ENCODE measurements around the gene SREK1IP1.

SREK1IP1 gene

DNA sequence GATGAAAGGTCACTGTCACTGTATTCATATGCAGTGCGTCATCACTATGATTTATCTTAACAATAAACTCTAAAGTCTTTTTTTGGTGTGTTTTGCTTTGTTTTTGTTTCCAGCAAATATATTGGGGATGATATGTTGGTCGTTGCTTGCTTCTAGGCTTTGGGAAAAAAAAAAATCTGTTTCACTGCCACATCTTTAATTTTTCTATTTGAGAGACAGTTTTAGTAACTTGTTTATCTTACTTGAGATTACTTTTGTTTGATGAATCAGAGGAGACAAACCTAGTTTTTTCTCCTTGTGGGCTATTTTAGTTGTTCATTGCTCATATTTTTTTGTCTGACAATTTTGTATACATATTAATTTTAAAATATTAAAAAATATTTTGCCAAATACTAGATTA lies 19.7 kb upstream of the SREK1IP1 start:
- Histone ChIP-seq H3K14ac (ENCODE audit: low read length) (no peak overlapping the region), H3K4me2 (ENCODE audit: insufficient read depth, low read length, poor library complexity, severe bottlenecking) (no peak overlapping the region), H2BK15ac (ENCODE audit: low read length) (no peak overlapping the region), H3K27ac (replicated peaks; ENCODE audit: low read length) (no peak overlapping the region), H3K18ac (ENCODE audit: low read length) (no peak overlapping the region), H2AK5ac (ENCODE audit: low read depth, low read length) (no peak overlapping the region), H3K9ac (ENCODE audit: low read depth, low read length, poor library complexity) (no peak overlapping the region), H4K8ac (ENCODE audit: low read depth, low read length) (no peak overlapping the region), H4K91ac (ENCODE audit: low read depth, low read length, poor library complexity) (no peak overlapping the region), H2BK12ac (ENCODE audit: low read length) (no peak overlapping the region), H3K27me3 (ENCODE audit: control insufficient read depth in 3 of 3, insufficient read depth in 3 of 3, low read depth in 1 of 3, low read length in 3 of 3) (no peaks in the 10 kb centered on the region), H2BK5ac (ENCODE audit: low read length) (no peak overlapping the region), H3K79me1 (ENCODE audit: low read depth, low read length) (no peaks in the 10 kb centered on the region), H3K4me3 (ENCODE audit: low read length in 2 of 2) (no peak overlapping the region), H3K36me3 (replicated peaks in 1 of 2; ENCODE audit: control insufficient read depth in 2 of 2, insufficient read depth in 2 of 2, low read length in 2 of 2) (peaks cover 4 to 54% of the 10 kb centered on the region in 2 donors), H3K9me3 (replicated peaks in 1 of 2; ENCODE audit: control insufficient read depth in 2 of 2, insufficient read depth in 1 of 2, low read depth in 1 of 2, low read length in 2 of 2) (no peaks in the 10 kb centered on the region), H3K4me1 (ENCODE audit: control insufficient read depth in 2 of 2, insufficient read depth in 1 of 2, low read depth in 1 of 2, low read length in 2 of 2) (peaks cover 0 to 3% of the 10 kb centered on the region in 2 donors), H2AFZ (ENCODE audit: low read length) (no peak overlapping the region), H3K23ac (ENCODE audit: low read depth, low read length, poor library complexity) (no peak overlapping the region), H2BK120ac (ENCODE audit: low read depth, low read length) (no peak overlapping the region), H3K4ac (ENCODE audit: low read length) (no peak overlapping the region)
- no CpG with 5 or more reads among the region's 2 CpGs for WGBS, 2 donors (ENCODE audit: extremely low coverage in 2 of 2, insufficient read length in 2 of 2, insufficient replicate concordance in 1 of 2)
- DNase-seq (ENCODE audit: low spot score): no peak

DNA sequence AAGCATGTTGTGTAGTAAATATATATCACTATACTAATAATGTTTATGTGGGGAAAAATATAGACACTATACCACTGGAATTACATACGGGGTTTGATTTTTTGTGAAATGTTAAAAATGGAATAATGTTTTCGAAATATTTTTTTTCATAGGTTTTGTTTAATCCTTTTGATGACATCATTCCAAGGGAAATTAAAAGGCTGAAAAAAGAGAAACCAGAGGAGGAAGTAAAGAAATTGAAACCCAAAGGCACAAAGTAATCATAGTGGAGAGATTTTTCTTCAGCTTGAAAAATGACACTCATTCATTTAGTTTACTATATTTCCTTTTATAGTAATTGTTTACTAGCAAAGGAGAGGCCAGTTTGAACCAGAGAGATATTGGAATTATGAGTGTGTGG lies 17.9 kb upstream of the SREK1IP1 start:
- Histone ChIP-seq H3K27ac (replicated peaks; ENCODE audit: low read length) (no peak overlapping the region), H3K4me1 (ENCODE audit: control insufficient read depth in 2 of 2, insufficient read depth in 1 of 2, low read depth in 1 of 2, low read length in 2 of 2) (peaks cover 0 to 3% of the 10 kb centered on the region in 2 donors), H2AK5ac (ENCODE audit: low read depth, low read length) (no peak overlapping the region), H3K14ac (ENCODE audit: low read length) (no peak overlapping the region), H4K8ac (ENCODE audit: low read depth, low read length) (no peak overlapping the region), H4K91ac (ENCODE audit: low read depth, low read length, poor library complexity) (no peak overlapping the region), H2BK15ac (ENCODE audit: low read length) (no peak overlapping the region), H3K18ac (ENCODE audit: low read length) (no peak overlapping the region), H2BK120ac (ENCODE audit: low read depth, low read length) (no peak overlapping the region), H2BK12ac (ENCODE audit: low read length) (no peak overlapping the region), H3K4me3 (ENCODE audit: low read length in 2 of 2) (no peak overlapping the region), H2BK5ac (ENCODE audit: low read length) (no peak overlapping the region), H3K9me3 (replicated peaks in 1 of 2; ENCODE audit: control insufficient read depth in 2 of 2, insufficient read depth in 1 of 2, low read depth in 1 of 2, low read length in 2 of 2) (no peaks in the 10 kb centered on the region), H3K36me3 (replicated peaks in 1 of 2; ENCODE audit: control insufficient read depth in 2 of 2, insufficient read depth in 2 of 2, low read length in 2 of 2) (peaks cover 4 to 59% of the 10 kb centered on the region in 2 donors), H3K27me3 (ENCODE audit: control insufficient read depth in 3 of 3, insufficient read depth in 3 of 3, low read depth in 1 of 3, low read length in 3 of 3) (no peaks in the 10 kb centered on the region), H3K4ac (ENCODE audit: low read length) (no peak overlapping the region), H3K23ac (ENCODE audit: low read depth, low read length, poor library complexity) (no peak overlapping the region), H3K79me1 (ENCODE audit: low read depth, low read length) (no peaks in the 10 kb centered on the region), H2AFZ (ENCODE audit: low read length) (no peak overlapping the region), H3K9ac (ENCODE audit: low read depth, low read length, poor library complexity) (no peak overlapping the region), H3K4me2 (ENCODE audit: insufficient read depth, low read length, poor library complexity, severe bottlenecking) (no peak overlapping the region)
- 100% methylated on average over 1 to 2 of the region's 2 CpGs for WGBS, 2 donors (ENCODE audit: extremely low coverage in 2 of 2, insufficient read length in 2 of 2, insufficient replicate concordance in 1 of 2)
- no peak for DNase-seq (ENCODE audit: low spot score)

DNA sequence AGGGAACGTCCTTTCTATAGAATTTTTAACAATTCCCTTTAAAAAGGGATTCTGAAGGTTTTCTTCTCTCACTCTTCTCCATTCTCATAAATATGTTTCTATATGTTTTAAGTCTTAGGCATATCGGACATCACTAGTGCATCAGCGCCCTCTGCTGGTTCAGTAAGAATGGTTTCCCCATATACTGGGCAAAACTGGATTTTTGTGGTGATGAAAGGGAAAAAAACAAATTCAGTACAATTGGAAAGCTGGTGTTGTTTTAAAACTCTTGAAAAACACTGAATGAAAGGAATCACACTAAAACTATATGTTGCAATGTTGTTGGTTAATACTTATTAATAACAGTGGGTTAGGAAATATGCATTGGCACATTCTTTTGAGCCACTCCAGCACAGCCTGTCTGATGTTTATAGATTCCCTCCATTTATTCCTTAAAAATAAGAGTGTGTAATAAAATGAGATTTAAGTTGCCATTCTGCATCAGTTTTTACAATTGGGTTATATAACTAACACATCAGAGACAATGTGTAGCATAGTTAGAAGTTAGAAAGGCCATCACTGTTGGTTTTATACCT lies 16.0 kb upstream of the SREK1IP1 start:
- H2BK12ac ChIP-seq (ENCODE audit: low read length): no peak overlapping the region
- no peak overlapping the region for H4K91ac ChIP-seq (ENCODE audit: low read depth, low read length, poor library complexity)
- no peak overlapping the region for H2AK5ac ChIP-seq (ENCODE audit: low read depth, low read length)
- no CpG with 5 or more reads among the region's 3 CpGs for WGBS, 2 donors (ENCODE audit: extremely low coverage in 2 of 2, insufficient read length in 2 of 2, insufficient replicate concordance in 1 of 2)
- H3K4me3 ChIP-seq (ENCODE audit: low read length in 2 of 2): no peak overlapping the region
- H3K4me2 ChIP-seq (ENCODE audit: insufficient read depth, low read length, poor library complexity, severe bottlenecking): no peak overlapping the region
- no peak overlapping the region for H3K23ac ChIP-seq (ENCODE audit: low read depth, low read length, poor library complexity)
- H3K18ac ChIP-seq (ENCODE audit: low read length): no peak overlapping the region
- no peak overlapping the region for H2BK15ac ChIP-seq (ENCODE audit: low read length)
- peak overlapping the region; percentile 9 for H2AFZ ChIP-seq (ENCODE audit: low read length)
- peaks cover 0 to 3% of the 10 kb centered on the region in 2 donors for H3K4me1 ChIP-seq (ENCODE audit: control insufficient read depth in 2 of 2, insufficient read depth in 1 of 2, low read depth in 1 of 2, low read length in 2 of 2)
- H3K4ac ChIP-seq (ENCODE audit: low read length): no peak overlapping the region
- no peak overlapping the region for H2BK5ac ChIP-seq (ENCODE audit: low read length)
- DNase-seq (ENCODE audit: low spot score): peak; percentile 75
- H3K9me3 ChIP-seq (replicated peaks in 1 of 2; ENCODE audit: control insufficient read depth in 2 of 2, insufficient read depth in 1 of 2, low read depth in 1 of 2, low read length in 2 of 2): no peaks in the 10 kb centered on the region
- no peak overlapping the region for H3K27ac ChIP-seq (replicated peaks; ENCODE audit: low read length)
- H3K36me3 ChIP-seq (replicated peaks in 1 of 2; ENCODE audit: control insufficient read depth in 2 of 2, insufficient read depth in 2 of 2, low read length in 2 of 2): peaks cover 2 to 55% of the 10 kb centered on the region in 2 donors
- H3K9ac ChIP-seq (ENCODE audit: low read depth, low read length, poor library complexity): no peak overlapping the region
- no peaks in the 10 kb centered on the region for H3K79me1 ChIP-seq (ENCODE audit: low read depth, low read length)
- no peak overlapping the region for H4K8ac ChIP-seq (ENCODE audit: low read depth, low read length)
- H3K14ac ChIP-seq (ENCODE audit: low read length): no peak overlapping the region
- no peaks in the 10 kb centered on the region for H3K27me3 ChIP-seq (ENCODE audit: control insufficient read depth in 3 of 3, insufficient read depth in 3 of 3, low read depth in 1 of 3, low read length in 3 of 3)
- no peak overlapping the region for H2BK120ac ChIP-seq (ENCODE audit: low read depth, low read length)

DNA sequence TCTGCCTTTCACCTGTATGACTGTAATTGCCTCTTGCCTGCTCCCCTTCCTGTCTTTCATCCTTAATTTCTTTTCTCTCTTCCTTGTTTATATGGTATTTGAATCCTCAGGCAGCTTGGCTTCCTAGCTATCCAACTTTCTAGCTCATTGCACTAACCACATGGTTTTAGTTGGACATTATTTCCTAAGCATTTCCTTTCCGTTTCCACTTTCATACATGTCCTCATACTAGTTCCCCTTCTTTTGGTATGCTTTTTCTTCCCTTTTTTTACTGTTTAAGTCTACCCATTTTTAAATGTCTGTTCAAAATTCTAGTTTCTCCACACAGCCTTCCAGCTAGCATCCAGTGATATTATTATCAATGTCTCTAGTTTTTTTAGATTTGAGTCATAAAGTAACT lies 6.8 kb upstream of the SREK1IP1 start:
- DNase-seq (ENCODE audit: low spot score): no peak
- Histone ChIP-seq H2BK12ac (ENCODE audit: low read length) (no peak overlapping the region), H2AK5ac (ENCODE audit: low read depth, low read length) (no peak overlapping the region), H3K27me3 (ENCODE audit: control insufficient read depth in 3 of 3, insufficient read depth in 3 of 3, low read depth in 1 of 3, low read length in 3 of 3) (no peaks in the 10 kb centered on the region), H3K4ac (ENCODE audit: low read length) (no peak overlapping the region), H2AFZ (ENCODE audit: low read length) (no peak overlapping the region), H3K9ac (ENCODE audit: low read depth, low read length, poor library complexity) (no peak overlapping the region), H3K79me1 (ENCODE audit: low read depth, low read length) (no peaks in the 10 kb centered on the region), H4K91ac (ENCODE audit: low read depth, low read length, poor library complexity) (no peak overlapping the region), H3K23ac (ENCODE audit: low read depth, low read length, poor library complexity) (no peak overlapping the region), H4K8ac (ENCODE audit: low read depth, low read length) (no peak overlapping the region), H3K4me1 (ENCODE audit: control insufficient read depth in 2 of 2, insufficient read depth in 1 of 2, low read depth in 1 of 2, low read length in 2 of 2) (no peaks in the 10 kb centered on the region), H2BK120ac (ENCODE audit: low read depth, low read length) (no peak overlapping the region), H3K27ac (replicated peaks; ENCODE audit: low read length) (no peak overlapping the region), H3K4me3 (ENCODE audit: low read length in 2 of 2) (no peak overlapping the region), H2BK5ac (ENCODE audit: low read length) (no peak overlapping the region), H3K14ac (ENCODE audit: low read length) (no peak overlapping the region), H3K9me3 (replicated peaks in 1 of 2; ENCODE audit: control insufficient read depth in 2 of 2, insufficient read depth in 1 of 2, low read depth in 1 of 2, low read length in 2 of 2) (no peaks in the 10 kb centered on the region), H3K4me2 (ENCODE audit: insufficient read depth, low read length, poor library complexity, severe bottlenecking) (no peak overlapping the region), H3K18ac (ENCODE audit: low read length) (no peak overlapping the region), H3K36me3 (replicated peaks in 1 of 2; ENCODE audit: control insufficient read depth in 2 of 2, insufficient read depth in 2 of 2, low read length in 2 of 2) (peaks cover 0 to 38% of the 10 kb centered on the region in 2 donors), H2BK15ac (ENCODE audit: low read length) (no peak overlapping the region)
- no CpG with 5 or more reads among the region's 1 CpG for WGBS, 2 donors (ENCODE audit: extremely low coverage in 2 of 2, insufficient read length in 2 of 2, insufficient replicate concordance in 1 of 2)

All from neuronal stem cell (in vitro differentiated cells).